Kidney tubule cell (primary cell): Measurements from ENCODE around the gene RABL6.
A peak's percentile ranks its signal among the peaks of the same experiment; 100 is the strongest.

ENCODE experiments used
- DNase-seq: peaks from one replicate; pipeline ENCODE4 v3.0.0-alpha.2; 2018; ENCODE audit warnings: low spot score

The RABL6 gene

DNA sequence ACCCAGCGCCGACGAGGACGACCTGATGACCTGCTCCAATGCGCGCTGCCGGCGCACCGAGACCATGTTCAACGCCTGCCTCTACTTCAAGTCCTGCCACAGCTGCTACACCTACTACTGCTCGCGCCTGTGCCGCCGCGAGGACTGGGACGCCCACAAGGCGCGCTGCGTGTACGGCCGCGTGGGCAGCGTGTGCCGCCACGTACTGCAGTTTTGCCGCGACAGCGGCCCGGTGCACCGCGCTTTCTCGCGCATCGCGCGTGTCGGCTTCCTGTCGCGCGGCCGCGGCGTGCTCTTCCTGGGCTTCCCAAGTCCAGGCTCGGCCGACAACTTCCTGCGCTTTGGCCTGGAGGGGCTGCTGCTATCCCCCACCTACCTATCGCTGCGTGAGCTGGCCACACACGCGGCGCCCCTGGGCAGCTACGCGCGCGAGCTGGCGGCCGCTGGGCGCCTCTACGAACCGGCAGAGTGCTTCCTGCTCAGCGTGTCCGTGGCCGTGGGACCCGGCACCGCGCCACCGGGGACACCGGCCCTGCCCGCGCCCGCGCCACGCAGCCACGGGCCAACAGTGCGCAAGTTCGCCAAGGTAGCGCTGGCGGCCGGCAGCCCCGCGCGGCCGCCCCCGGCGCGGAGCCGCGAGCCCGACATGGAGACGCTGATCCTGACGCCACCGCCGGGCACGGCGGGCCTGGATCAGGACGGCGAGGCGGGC is 38.8 kb downstream of the RABL6 start:
- no peak for DNase-seq

DNA sequence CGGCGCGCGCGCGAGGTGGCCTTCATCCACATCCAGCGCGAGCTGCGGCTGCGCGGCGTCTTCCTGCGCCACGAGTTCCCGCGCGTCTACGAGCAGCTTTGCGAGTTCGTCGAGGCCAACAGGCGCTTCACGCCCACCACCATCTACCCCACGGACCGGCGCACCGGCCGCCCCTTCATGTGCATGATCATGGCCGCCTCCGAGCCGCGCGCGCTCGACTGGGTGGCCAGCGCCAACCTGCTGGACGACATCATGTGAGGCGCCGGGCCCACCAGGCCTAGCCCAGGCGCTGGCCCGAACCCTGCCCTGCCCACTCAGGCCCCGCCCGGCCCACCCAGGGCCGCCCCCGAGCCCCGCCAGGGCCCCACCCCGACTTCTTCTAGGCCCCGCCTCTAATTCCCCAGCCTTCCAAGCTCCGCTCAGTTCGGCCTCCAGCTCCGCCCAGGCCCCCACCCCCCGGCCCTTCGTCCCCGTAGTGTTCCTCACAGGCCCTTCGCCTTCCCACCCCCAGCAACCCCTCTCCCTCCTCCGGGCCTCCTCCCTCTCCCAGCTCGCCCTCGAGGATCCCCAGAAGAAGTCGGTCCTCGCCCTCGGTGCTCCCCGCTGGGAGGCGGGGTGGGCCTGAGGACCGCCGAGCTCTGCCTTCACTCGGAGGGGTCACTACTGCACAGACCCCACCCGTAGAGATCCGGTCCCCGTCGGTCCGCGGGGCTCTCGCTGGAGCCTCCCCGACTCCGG is 39.5 kb downstream of the RABL6 start:
- peak; percentile 62 for DNase-seq

DNA sequence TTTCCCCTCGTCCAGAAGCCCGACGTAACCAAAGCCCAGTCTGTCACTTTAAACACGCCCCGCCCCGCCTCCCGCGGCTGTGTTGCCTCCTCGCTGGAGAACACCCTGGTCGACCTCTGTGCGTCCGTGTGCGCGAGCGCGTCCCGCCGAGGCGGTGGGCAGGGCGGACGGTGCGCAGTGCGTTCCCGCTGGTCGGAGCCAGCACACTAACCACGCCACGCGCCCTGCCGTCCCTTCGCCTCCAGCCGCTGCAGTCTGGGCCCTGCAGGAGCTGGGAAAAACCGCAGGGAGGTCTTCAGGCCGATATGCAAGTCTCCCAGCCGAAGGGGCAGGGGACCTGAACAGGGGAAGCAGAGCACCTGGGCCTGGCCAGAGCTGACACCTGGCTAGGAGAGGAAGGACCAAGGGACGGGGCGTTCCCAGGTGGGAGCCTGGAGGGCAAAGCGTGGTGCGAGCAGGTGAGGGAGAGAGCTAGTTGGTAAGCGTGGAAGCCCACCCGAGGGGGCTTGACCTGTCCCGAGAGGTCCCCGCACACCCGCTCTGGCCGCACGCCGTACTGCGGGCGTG is 40.2 kb downstream of the RABL6 start:
- peak; percentile 86 for DNase-seq

DNA sequence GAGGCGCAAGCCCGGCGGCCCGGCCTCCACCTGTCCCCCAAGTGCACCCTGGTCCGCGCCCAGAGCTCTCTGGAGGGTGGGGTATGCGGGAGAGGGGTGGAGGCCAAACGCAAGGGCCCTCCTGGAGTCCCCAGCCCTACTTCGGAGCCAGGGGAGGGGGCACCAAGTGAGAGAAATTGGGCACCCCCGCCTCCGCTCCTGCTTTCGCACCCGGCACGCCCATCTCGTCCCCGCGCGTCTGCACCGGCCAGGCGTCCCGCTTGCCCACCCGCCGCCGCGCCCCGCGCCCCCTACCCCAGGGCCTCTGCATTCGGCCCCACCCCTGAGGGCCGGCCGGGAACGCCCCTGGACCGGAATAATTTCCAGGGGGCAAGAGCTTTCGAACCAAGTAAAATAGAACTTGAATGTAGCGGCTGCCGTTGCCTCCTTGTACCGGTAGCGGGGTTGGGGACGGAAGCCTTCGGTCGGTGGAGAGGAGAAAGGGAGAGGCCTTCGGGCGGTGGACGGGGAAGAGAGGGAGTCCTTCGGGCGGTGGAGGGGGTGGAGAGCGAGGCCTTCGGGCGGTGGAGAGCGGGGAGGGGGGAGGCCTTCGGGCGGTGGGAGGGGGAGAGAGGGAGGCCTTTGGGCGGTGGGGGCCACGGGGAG is 40.8 kb downstream of the RABL6 start:
- DNase-seq: no peak

DNA sequence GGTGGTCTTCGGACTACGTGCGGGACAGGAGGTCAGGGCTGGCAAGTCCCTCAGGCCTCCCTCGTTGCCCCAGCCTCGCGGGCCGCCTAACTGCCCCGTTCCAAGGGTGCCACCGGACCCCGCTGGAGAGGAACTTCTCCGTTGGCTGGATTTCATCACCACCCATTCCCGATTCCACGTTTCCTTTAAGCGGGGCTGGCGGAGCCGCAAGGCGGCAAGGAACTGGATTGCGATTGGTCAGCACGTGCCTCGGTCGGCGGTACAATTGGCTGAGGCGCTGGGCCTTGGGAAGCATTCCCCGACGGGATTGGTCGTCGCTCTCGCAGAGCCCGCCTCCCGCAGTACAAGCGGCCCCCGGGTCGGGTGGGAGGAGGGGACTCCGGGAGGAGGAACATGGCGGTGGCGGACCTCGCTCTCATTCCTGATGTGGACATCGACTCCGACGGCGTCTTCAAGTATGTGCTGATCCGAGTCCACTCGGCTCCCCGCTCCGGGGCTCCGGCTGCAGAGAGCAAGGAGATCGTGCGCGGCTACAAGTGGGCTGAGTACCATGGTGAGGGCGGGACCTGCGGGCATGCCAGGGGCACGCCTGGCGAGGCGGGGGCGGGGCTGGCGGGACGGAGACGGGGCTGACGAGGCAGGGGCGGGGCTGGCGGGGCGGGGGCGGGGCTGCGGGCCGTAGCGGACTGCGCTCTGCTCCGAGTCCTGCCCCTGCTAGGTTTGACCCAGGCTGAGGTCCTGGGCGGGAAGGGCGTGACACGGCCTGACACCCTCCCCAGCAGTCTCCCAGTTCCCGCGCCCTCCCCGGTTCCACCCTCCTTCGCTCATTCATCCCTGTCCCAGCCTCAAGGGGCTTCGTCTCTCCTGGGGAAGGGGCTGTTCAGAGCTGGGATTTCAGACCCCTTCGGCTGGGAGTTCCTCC is 41.6 kb downstream of the RABL6 start, which contains the start of gene PHPT1:
Gene PHPT1 (plus strand): TSS at position 372 of the 922 bp plus-strand sequence. CDS start 22 bp downstream, at position 394.
- peak; percentile 99 for DNase-seq

GRCh38 chr9:136849960-136850865 is 42.5 kb downstream of the RABL6 start:
- DNase-seq: no peak

- DNase-seq: no peak
These were observed 43.4 kb downstream of the RABL6 start for GRCh38 chr9:136850866-136851775.

GRCh38 chr9:136851941-136852663 is 44.4 kb downstream of the RABL6 start, which contains the start of gene MAMDC4:
TSS of gene MAMDC4 (plus strand) at chr9:136852346. CDS start at chr9:136852417, 71 bp downstream.
- no peak for DNase-seq

DNA sequence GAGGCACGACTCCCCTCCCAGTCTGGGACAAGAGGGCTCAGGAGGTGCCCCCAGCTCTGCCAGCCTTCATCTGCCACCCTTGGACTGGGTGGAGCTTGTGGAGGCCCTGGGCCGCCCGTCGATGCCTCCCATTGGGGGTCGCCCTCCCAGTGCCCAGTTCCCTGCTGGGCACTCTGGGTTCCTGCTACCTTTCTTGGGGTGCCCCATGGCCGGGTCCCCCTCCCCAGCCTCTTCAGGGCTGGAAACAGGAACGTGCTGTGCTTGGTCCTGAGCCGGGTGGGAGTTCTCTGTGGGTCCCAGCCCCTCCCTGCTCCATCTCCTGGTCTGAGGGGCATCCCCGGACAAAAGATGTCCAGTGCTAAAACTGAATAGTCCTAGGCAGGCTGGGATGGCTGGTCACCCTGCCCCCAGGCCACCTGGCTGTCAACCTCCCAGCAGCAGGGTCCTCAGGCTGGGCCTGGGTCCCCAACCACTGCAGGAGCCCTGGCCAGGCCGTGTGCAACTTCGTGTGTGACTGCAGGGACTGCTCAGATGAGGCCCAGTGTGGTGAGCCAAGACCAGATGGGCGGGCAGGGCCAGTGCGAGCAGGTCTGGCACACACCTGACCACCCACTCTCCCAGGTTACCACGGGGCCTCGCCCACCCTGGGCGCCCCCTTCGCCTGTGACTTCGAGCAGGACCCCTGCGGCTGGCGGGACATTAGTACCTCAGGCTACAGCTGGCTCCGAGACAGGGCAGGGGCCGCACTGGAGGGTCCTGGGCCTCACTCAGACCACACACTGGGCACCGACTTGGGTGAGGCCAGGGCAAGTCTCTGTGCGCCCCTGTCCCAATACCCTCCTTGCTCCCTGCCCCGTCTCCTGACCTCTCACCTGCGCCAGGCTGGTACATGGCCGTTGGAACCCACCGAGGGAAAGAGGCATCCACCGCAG is 45.2 kb downstream of the RABL6 start:
- no peak for DNase-seq

DNA sequence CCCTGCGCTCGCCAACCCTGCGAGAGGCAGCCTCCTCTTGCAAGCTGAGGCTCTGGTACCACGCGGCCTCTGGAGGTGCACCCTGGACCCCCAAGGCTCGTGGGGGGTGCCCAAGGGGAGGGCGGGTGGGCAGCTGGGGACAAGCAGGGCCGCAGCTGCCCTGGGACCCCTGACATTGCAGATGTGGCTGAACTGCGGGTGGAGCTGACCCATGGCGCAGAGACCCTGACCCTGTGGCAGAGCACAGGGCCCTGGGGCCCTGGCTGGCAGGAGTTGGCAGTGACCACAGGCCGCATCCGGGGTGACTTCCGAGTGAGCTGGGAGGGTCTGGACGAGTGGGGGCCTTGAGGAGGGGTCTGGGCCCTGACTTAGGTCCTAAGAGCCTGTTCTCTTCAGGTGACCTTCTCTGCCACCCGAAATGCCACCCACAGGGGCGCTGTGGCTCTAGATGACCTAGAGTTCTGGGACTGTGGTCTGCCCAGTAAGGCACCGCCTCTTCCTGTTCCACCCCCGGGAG is 45.9 kb downstream of the RABL6 start:
- DNase-seq: no peak

GRCh38 chr9:136854113-136854841 is 46.5 kb downstream of the RABL6 start:
- no peak for DNase-seq

GRCh38 chr9:136854842-136855460 is 47.2 kb downstream of the RABL6 start:
- DNase-seq: no peak

DNA sequence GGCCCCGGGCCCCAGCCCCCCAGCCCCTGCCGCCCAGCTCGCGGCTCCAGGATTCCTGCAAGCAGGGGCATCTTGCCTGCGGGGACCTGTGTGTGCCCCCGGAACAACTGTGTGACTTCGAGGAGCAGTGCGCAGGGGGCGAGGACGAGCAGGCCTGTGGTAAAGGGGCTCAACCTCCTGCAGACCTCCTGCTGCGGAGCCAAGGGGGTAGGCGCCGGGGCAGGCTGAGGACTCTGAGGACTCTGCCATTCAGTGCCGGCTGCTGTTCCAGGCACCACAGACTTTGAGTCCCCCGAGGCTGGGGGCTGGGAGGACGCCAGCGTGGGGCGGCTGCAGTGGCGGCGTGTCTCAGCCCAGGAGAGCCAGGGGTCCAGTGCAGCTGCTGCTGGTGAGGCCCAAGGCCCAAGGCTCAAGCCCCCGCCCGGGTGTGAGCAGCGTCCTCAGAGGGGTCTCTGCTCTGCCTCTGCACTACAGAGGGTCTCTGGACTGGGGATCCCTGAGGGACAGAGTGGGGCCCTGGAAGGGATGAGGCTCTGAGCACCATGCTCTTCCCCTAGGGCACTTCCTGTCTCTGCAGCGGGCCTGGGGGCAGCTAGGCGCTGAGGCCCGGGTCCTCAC is 47.8 kb downstream of the RABL6 start:
- DNase-seq: no peak

GRCh38 chr9:136856079-136856476 is 48.3 kb downstream of the RABL6 start:
- no peak for DNase-seq

- no peak for DNase-seq
These were observed 48.9 kb downstream of the RABL6 start for GRCh38 chr9:136856541-136857141.
